CD4-positive, alpha-beta T cell treated with Interleukin-21 for 1 hour (primary cell): Measurements from ENCODE around the gene ZNF232.
"Not testable (repeated sequence)": the region's sequence is repeated elsewhere in the genome, so short reads cannot be mapped to it uniquely, and the experiment has no call there.

Experiments
- DNase-seq: peaks from one replicate; pipeline ENCODE4 v3.0.0-alpha.2; 2020

ZNF232 gene

GRCh38 chr17:5092218-5093010 lies 19.3 kb downstream of the ZNF232 start:
- no peak for DNase-seq

GRCh38 chr17:5080591-5080990 lies 31.1 kb downstream of the ZNF232 start:
- DNase-seq, result no peak

- DNase-seq, result peak; percentile 81
These were observed 33.3 kb downstream of the ZNF232 start, which contains the start of gene ZFP3 for GRCh38 chr17:5078106-5079028. Gene ZFP3 (plus strand): TSS chr17:5078467. CDS start chr17:5091505, 13,038 bp downstream.

DNA sequence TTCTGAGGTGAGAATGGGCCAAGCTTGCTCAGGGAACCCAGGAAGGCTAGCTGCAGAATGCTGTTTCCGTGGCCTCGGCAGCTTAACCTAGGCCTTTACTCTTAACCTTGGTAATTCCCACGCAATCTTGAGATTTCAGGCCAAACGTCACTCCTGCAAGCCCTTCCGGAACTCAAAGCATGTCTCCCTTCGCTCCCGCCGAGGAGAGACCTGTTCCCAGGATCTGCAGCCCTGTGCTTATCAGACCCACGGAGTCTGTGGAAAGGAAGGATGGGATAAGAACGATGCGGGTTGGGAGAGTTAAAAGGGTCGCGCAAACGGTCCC lies 33.9 kb downstream of the ZNF232 start:
- no peak for DNase-seq

GRCh38 chr17:5077275-5077674 lies 34.4 kb downstream of the ZNF232 start:
- DNase-seq, result not testable (repeated sequence)

GRCh38 chr17:5075472-5075871 lies 36.2 kb downstream of the ZNF232 start:
- DNase-seq, result not testable (repeated sequence)

DNA sequence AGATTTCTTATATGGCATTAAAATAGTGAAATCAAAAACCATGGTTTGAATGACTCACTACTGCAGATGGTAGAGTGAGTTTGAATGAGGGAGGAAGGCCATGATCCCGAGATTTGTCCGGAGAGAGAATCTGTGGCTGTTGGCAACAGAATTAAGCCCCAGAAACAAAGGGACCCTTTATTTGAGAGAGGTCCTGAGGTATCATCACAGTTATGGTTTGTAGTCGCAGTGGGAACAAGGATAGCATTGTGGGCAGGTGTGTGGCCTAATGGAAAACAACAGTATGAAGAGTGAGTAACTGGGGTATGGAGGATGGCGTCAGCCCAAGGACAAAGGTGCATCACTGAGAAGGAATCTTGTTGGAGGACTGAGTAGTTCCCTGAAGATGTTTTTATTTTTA lies 42.0 kb downstream of the ZNF232 start:
- DNase-seq, result no peak

GRCh38 chr17:5068236-5068635 lies 43.4 kb downstream of the ZNF232 start:
- no peak for DNase-seq

- DNase-seq, result no peak
These were observed 46.4 kb downstream of the ZNF232 start for GRCh38 chr17:5065227-5065744.
